Left renal pelvis (tissue), 4 donors: ENCODE measurements around the gene DEFB114. TPM values are rescaled to one million over a fixed set of nuclear protein-coding genes. Genes with fewer than 3 reads are reported as not detected.

ENCODE experiments used
- DNase-seq, 4 donors: peaks; one replicate each; pipeline ENCODE4 v3.0.0-alpha.2; 2013; ENCODE audit warnings: low read depth in 4 of 4, low spot score in 3 of 4
- polyA plus RNA-seq, 4 donors: library from polyadenylated mRNA; unstranded; fragments of 120-200 nt; gene quantifications; one replicate each; pipeline ENCODE4 v1.2.1, GENCODE V29; 2013; ENCODE audit not compliant: insufficient read length in 4 of 4

Gene DEFB114
- polyA plus RNA-seq, 4 donors = not detected

DNA sequence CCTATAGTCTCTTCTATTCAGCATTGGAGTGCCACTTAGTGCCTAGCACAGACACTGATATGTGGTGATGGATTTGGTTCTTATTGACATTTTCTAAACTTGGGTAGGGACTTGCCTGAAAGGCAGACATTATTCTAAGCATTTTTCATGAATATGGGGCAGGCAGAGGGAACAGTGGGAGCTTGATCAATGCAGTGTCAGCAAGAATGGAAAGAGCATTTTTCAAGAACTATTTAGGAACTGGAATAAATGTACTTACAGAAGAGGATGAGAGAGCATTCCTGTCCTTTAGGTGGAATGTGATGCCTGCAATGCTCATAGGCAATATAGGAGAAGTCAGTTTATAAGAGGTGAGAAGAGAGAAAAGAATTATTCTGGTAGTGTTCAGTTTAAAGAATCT is 26.2 kb downstream of the DEFB114 start:
- no peak for DNase-seq

DNA sequence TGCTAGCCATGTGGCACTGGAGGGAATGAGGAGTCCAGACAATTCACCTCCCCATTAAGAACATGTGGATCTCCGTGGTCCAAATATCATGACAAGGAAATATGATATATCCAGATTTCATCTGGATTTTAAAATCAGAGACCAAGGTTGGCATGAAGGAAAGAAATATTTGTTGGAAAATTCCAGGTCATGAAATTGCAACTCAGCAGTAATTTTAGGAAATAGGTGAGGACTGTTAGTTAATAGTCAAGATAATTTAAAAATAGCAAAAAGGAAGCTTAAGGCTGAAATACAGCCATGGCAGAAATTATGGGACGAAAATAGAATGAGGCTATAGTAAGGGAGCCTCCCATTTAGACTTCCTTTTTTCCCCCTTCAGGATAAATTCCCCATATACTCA is 26.9 kb downstream of the DEFB114 start:
- DNase-seq = no peak

DNA sequence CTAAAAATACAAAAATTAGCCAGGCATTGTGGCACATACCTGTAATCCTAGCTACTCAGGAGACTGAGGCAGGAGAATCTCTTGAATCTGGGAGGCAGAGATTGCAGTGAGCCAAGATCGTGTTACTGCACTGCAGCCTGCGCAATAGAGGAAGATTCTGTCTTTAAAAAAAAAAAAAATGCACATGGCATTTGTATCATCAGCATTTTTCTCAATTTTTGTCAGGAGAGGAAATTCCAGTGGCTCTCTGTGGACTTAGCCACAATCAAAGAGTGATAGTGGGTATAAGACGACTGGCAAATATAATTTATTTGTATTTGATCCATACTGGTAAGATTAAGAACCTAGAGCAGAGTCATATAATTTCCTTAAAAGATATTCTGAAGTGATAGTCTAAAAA is 28.6 kb downstream of the DEFB114 start:
- DNase-seq = no peak

DNA sequence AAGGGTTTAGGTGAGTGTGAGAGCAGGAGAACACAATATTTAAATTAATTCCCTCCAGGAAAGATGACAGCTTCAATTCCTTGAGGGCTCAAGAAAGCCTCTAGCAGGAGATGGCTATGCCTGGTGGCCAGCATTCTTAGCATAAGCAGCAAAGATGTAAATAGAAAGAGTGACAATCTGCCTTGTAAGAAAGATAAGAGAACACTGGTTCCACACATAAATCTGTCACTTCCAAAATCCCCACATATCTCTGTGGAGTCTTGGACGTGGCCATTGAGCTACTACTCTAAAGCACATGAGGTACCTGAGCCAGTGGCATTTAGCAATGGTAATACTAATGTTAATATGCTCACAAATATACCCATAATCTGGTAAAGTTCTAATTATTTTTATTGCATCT is 29.2 kb downstream of the DEFB114 start:
- DNase-seq = no peak

DNA sequence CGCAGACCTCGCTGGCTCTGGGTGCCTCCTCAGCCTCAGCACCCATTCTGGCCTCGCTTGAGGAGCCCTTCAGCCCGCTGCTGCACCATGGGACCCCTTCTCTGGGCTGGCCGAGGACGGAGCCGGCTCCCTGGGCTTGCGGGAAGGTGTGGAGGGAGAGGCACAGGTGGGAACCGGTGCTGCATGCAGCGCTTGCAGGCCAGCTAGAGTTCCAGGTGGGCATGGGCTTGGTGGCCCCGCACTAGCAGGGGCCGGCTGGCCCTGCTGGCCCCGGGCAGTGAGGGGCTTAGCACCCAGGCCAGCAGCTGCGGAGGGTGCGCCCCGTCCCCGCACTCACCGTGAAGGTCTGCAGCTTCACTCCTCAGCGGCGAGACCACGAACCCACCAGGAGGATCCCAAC is 30.4 kb downstream of the DEFB114 start:
- no peak for DNase-seq

DNA sequence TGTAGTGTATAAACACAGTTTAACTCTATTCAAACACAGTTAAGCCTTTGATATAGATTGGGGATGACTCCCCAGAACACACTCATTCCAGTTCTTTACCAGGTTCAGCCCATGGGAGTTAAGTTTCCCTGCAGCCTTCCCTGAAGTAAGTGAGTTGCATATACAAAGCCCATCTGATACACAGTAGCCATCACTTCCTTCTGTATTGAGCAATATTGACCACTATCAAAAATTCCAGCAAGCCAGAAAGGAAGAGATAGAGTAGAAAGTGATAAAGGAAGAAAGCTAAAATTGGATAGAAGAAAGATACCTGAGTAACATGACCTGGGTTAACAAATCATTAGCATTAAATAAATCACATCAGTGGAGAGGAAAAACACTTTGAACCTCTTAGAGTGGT is 34.6 kb downstream of the DEFB114 start:
- DNase-seq = no peak

DNA sequence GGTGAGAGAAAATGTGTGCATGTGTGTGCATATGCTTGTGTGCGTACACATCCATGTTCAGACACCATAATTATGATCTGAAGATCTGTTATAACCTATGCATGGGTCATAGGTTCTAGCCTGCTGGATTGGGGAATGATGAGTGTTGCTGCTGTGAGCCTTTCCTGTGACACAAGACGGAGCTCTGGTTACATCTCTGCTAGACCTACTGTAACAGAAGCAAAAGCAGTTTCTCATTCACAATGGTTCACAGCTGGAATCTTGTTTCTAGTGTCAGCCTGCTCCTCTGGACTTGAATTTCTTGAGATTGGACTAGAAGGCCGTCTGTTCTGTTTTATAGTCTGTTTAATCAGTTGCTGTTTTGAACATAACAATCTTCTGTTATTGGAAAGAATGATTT is 40.1 kb downstream of the DEFB114 start:
- no peak for DNase-seq

DNA sequence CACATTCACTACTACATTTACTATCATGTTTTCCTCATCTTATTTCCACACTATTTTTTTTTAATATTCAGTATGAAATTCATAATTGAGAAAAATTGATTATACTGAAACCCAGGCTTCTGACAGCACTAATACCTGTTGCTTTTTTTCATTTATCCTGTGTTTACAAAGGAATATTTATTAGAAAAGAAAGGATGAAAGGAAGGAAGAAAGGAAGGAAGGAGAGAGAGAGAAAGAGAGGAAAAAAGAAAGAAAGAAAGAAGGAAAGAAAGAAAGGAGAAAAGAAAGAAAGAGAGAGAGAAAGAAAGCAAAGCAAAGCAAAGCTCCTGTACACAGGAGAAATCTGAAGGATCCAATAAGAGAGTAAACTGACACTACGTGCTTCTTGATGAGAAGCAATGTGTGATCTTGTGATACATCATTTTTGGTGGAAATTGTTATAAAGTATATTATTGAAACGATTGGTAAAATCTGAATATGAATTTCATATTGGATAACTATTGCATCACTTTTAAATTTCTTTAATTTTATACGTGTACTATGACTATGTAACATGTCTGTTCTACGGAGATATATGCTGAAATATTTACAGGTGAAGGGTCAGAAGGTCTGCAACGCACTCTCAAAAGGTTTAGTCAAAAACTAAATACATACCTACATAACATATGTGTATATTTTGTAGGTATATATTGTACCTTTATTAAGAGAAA is 43.9 kb downstream of the DEFB114 start:
- no peak for DNase-seq

DNA sequence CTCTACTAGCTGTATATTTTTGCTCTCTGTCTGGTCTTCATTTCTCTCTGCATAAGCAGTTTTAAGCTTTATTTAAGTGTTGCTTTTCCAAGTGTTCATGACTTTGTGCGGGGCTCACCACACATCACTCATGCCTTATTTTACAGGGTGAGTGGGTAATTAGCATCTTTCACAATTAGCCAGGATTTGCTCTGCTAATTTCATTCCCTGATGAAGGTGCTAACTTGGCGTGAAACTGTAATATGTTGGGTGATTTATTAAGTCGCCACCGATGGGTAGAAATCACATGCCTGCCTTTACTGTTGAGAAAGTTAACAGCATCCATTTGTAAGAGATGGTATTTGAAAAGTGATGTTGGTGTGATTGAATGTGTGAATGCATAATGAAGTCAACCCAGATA is 44.7 kb downstream of the DEFB114 start:
- no peak for DNase-seq

DNA sequence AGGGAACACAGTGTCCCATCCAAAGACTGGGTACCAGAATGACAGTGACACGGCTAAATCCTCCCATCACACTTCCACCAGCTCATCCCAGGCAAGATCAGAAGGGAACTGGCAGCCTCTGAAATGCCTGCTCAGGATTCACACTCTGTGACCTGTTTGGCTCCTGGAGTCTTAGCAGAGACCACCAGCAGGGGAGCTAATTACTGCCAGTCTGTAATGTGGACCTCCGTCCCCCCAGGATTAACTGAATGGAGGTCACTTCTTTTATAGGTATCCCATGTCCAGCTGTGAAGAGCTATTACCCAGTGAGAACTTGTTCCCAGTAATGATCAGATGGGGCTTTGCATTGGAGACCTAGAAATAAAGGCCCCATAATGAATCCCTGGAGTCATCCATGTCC is 45.2 kb downstream of the DEFB114 start:
- no peak for DNase-seq

DNA sequence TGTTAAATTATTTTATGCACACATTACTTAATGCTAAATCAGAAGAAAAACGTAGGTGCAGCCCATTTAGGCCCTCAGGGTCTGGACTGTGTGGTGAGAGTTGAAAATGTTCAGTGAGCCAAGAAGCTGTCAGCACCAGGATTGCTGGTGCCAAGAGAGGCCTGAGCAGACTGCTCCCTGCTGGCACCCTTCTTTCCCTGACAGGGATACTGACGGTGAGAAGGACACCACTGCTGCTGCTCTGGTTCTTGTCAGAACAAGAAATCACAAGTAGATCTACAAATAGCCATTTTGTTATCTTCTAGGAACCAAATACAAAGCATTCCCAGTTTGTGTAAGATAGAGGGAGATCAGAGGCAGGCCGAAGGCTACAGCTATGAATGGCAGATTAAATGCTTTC is 48.9 kb downstream of the DEFB114 start:
- DNase-seq = no peak

DNA sequence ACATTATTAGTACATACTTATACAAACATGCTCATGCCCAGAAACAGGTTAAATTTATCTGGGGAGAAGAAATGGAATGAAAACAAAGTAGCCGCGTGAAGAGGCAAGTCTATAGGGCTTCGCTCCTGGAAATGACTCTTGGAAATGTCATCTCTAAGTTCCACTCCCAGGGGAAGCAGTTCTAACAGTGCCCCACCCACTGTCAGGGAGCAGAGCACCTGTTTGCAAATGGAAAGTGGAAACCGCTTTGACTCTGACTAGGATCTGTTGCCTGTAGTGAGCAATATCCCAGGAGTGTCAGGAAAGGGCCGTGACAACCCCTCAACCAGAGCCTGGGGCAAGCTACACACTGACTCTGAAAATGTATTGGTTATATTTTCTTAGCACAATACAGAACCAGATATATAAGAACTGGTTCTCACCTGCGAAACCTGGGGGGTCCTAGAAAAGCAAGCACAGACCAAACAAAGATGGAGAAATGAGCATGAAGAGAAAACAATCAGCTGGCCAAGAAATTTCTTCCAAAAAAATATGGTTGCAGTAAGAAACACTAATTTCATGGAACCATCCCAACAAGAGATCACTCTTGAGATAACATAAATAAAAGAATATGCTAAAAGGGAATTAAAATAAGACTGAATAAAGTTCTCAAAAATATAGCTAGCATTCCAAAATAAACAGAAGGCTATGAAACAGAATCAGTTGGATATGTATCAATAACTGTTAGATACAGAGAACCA is 50.2 kb downstream of the DEFB114 start:
- DNase-seq = no peak

DNA sequence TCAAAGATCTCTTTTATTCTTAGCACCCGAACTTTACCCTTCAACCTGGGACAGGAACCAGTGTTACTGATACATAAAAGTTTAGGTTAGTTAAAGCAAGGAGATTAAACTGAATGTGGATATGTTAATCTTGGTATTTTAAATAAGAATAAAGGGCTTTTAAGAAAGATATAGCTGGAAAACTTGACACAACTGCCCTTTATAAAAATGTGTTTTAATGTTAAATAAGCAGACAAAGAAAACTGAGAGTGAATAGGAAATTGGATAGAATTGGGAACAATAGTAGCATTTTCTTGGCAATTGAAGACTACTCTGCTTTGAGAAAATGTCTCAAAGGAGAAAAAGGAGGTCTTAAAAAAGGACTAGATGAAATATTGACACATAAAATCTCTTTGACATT is 51.8 kb downstream of the DEFB114 start:
- no peak for DNase-seq

DNA sequence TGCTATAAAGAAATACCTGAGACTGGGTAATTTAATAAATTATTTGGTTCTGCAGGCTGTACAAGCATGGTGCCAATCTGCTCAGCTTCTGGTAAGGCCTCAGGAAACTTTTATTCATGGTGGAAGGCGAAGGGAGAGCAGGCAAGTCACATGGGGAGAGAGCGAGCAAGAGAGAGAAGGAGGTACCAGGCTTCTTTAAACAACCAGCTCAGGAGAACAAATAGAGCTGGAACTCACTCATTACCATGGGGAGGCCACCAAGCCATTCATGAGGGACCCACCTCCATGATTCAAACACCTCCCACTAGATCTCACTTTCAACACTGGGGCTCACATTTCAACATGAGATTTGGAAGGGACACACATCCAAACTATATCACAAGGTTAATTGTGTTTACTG is 52.7 kb downstream of the DEFB114 start:
- no peak for DNase-seq

Other genes with a start within 250 kb of the DEFB114 start
- gene CRISP3, start 219.8 kb downstream of the DEFB114 start, polyA plus RNA-seq = under 1 TPM; 0.10 to 0.46 (median 0.32) TPM
- gene PGK2, start 176.9 kb downstream of the DEFB114 start, polyA plus RNA-seq = not detected
- gene CRISP1, start 97.6 kb downstream of the DEFB114 start, polyA plus RNA-seq = under 1 TPM in 1 of 4 donors, not detected in 3; 0.13 TPM
- not detected for gene DEFB113, start 5.5 kb upstream of the DEFB114 start, polyA plus RNA-seq
- gene DEFB110, start 57.8 kb upstream of the DEFB114 start, polyA plus RNA-seq = not detected
- gene DEFB112, start 85.8 kb upstream of the DEFB114 start, polyA plus RNA-seq = not detected